ENCODE results near the gene CEP170B. TPM values are rescaled to one million over a fixed set of nuclear protein-coding genes. Genes with fewer than 3 reads are reported as not detected.

CEP170B gene
- total RNA-seq, 1 donor from 2014 or later: 26.5 TPM

- Mint-ChIP-seq H3K27me3 (peaks cover 84% of the 10 kb centered on the region), H3K27ac (no peak overlapping the region), H3K4me1 (ENCODE audit: unreplicated experiment) (peaks cover 6% of the 10 kb centered on the region), H3K4me3 (no peak overlapping the region), H3K9me3 (no peaks in the 10 kb centered on the region), H3K36me3 (no peaks in the 10 kb centered on the region)
- DNase-seq (ENCODE audit: extremely low spot score, unreplicated experiment): no peak
- TF ChIP-seq CTCF (conservative IDR thresholded peaks at IDR 0.05): no peak
Measured at GRCh38 chr14:104841730-104842129, 23.3 kb upstream of the CEP170B start.

- H3K4me3 Mint-ChIP-seq: no peak overlapping the region
- peaks cover 91% of the 10 kb centered on the region for H3K27me3 Mint-ChIP-seq
- H3K36me3 Mint-ChIP-seq: no peaks in the 10 kb centered on the region
- no peak overlapping the region for H3K27ac Mint-ChIP-seq
- no peaks in the 10 kb centered on the region for H3K9me3 Mint-ChIP-seq
- DNase-seq (ENCODE audit: extremely low spot score, unreplicated experiment): no peak
- peaks cover 6% of the 10 kb centered on the region for H3K4me1 Mint-ChIP-seq (ENCODE audit: unreplicated experiment)
- TF ChIP-seq CTCF (conservative IDR thresholded peaks at IDR 0.05): no peak
Measured at GRCh38 chr14:104843006-104843405, 22.1 kb upstream of the CEP170B start.

- H3K27ac Mint-ChIP-seq: no peak overlapping the region
Measured at GRCh38 chr14:104843442-104844305, 21.4 kb upstream of the CEP170B start.

GRCh38 chr14:104844306-104845032 lies 20.6 kb upstream of the CEP170B start:
- no peak overlapping the region for H3K27ac Mint-ChIP-seq
- H3K9me3 Mint-ChIP-seq: no peaks in the 10 kb centered on the region
- TF ChIP-seq CTCF (conservative IDR thresholded peaks at IDR 0.05): no peak
- peak overlapping the region; percentile 82 for H3K4me3 Mint-ChIP-seq
- H3K27me3 Mint-ChIP-seq: peaks cover 79% of the 10 kb centered on the region
- no peak for DNase-seq (ENCODE audit: extremely low spot score, unreplicated experiment)
- H3K4me1 Mint-ChIP-seq (ENCODE audit: unreplicated experiment): peaks cover 6% of the 10 kb centered on the region
- H3K36me3 Mint-ChIP-seq: no peaks in the 10 kb centered on the region

More at GRCh38 chr14:104843442-104844305, 21.4 kb upstream of the CEP170B start:
- Mint-ChIP-seq H3K4me3 (peak overlapping the region; percentile 82), H3K4me1 (ENCODE audit: unreplicated experiment) (peaks cover 6% of the 10 kb centered on the region), H3K36me3 (no peaks in the 10 kb centered on the region), H3K9me3 (no peaks in the 10 kb centered on the region), H3K27me3 (peaks cover 87% of the 10 kb centered on the region)
- no peak for TF ChIP-seq CTCF (conservative IDR thresholded peaks at IDR 0.05)
- DNase-seq (ENCODE audit: extremely low spot score, unreplicated experiment): no peak

- Mint-ChIP-seq H3K36me3 (no peaks in the 10 kb centered on the region), H3K27me3 (peaks cover 77% of the 10 kb centered on the region), H3K4me3 (no peak overlapping the region), H3K9me3 (no peaks in the 10 kb centered on the region), H3K4me1 (ENCODE audit: unreplicated experiment) (peaks cover 6% of the 10 kb centered on the region), H3K27ac (no peak overlapping the region)
- TF ChIP-seq CTCF (conservative IDR thresholded peaks at IDR 0.05): no peak
- no peak for DNase-seq (ENCODE audit: extremely low spot score, unreplicated experiment)
Measured at GRCh38 chr14:104845033-104845666, 19.9 kb upstream of the CEP170B start.
